DND-41 (cell line): ENCODE measurements around the gene HERC5.

Source experiments
- EZH2 ChIP-seq: IDR thresholded peaks from 3 replicates; pipeline ENCODE4 v1.6.1; 2012; ENCODE audit warnings: borderline replicate concordance, low read depth, mild to moderate bottlenecking, moderate library complexity, low read length, inconsistent platforms; ENCODE audit not compliant: severe bottlenecking
- TF ChIP-seq, protein P1 (sequence below): IDR thresholded peaks from 2 replicates; pipeline ENCODE4 v1.5.1; 2012; ENCODE audit warnings: borderline replicate concordance, low read length, moderate library complexity, mild to moderate bottlenecking; ENCODE audit not compliant: poor library complexity, severe bottlenecking; ENCODE audit errors: extremely low read depth

DNA sequence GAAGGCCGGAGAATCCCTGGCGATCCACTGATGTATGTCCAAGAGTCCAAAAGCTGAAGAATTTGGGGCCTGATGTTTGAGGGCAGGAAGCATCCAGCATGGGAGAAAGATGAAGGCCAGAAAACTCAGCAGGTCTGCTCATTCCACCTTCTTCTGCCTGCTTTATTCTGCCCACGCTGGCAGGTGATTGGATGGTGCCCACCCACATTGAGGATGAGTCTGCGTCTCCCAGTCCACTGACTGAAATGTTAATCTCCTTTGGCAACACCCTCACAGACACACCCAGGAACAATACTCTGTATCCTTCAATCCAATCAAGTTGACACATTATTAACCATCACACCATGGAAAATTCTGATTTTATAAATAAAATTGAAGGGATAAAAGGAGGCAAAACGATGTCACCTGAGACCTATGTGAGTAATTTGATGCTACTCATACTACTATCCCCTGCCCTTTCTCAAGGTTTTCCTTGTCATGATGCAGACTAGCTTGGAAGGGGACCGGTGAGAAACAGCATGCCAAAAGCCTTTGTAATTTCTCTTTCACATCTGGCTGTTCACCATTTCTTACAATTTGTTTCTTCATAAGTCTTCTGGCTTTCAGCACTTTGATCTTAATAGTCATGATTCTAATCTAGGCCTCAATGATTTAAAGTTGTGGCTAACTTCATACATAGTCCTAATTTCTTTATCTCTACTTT, 76.3 kb downstream of the HERC5 start:
- TF ChIP-seq, protein P1, sequence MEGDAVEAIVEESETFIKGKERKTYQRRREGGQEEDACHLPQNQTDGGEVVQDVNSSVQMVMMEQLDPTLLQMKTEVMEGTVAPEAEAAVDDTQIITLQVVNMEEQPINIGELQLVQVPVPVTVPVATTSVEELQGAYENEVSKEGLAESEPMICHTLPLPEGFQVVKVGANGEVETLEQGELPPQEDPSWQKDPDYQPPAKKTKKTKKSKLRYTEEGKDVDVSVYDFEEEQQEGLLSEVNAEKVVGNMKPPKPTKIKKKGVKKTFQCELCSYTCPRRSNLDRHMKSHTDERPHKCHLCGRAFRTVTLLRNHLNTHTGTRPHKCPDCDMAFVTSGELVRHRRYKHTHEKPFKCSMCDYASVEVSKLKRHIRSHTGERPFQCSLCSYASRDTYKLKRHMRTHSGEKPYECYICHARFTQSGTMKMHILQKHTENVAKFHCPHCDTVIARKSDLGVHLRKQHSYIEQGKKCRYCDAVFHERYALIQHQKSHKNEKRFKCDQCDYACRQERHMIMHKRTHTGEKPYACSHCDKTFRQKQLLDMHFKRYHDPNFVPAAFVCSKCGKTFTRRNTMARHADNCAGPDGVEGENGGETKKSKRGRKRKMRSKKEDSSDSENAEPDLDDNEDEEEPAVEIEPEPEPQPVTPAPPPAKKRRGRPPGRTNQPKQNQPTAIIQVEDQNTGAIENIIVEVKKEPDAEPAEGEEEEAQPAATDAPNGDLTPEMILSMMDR = no peak
- no peak for TF ChIP-seq EZH2
